Measurements from ENCODE around the gene COTL1.

The COTL1 gene

DNA sequence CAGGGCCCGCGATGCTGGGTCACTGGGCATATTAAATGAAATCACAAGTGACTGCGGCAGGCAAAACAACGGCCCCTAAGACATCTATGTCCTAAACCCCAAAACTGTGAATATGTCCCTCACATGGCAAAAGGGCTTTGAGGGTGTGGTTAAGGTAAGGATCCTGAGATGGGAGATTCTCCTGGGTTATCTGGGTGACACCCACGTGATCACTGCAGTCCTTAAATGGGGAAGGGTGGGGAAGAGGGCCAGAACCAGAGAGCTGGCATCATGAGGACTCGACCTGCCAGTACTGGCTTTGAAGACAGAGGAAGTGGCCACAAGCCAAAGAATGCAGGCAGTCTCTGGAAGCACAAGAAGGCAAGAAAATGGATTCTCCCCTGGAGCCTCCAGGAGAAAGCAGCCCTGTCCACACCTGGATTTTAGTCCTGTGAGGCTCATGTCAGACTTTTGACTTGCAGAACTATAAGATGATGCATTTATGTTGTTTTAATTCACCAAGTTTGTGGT, 12.5 kb downstream of the COTL1 start:
- Histone ChIP-seq H3K9ac (ENCODE audit: low read length) (no peak overlapping the region), H2BK5ac (ENCODE audit: low read depth, low read length, poor library complexity, severe bottlenecking) (no peak overlapping the region), H3K27me3 (ENCODE audit: control insufficient read depth in 1 of 2, insufficient read depth in 1 of 2, low read length in 2 of 2) (no peaks in the 10 kb centered on the region), H3K9me3 (ENCODE audit: control insufficient read depth, low read length) (no peaks in the 10 kb centered on the region), H2AFZ (ENCODE audit: low read depth, low read length) (no peak overlapping the region), H3K18ac (ENCODE audit: low read depth in 1 of 2, low read length in 2 of 2) (peak overlapping the region in 1 of 2 experiments; percentile 46), H3K4ac (ENCODE audit: low read depth in 1 of 2, low read length in 2 of 2) (no peak overlapping the region), H3K4me1 (ENCODE audit: control insufficient read depth, insufficient read depth, low read depth, low read length) (peaks cover 37% of the 10 kb centered on the region), H2BK15ac (ENCODE audit: low read depth, poor library complexity, severe bottlenecking) (no peak overlapping the region), H3K14ac (ENCODE audit: low read length in 2 of 2) (no peak overlapping the region), H3K36me3 (ENCODE audit: control insufficient read depth in 1 of 2, insufficient read depth in 2 of 2, low read depth in 1 of 2, low read length in 2 of 2) (peaks cover 31 to 50% of the 10 kb centered on the region in 2 experiments), H3K23ac (ENCODE audit: low read length in 2 of 2) (no peak overlapping the region), H3K4me3 (ENCODE audit: insufficient read depth in 1 of 2, low read depth in 1 of 2, low read length in 2 of 2) (no peak overlapping the region), H2BK120ac (ENCODE audit: low read depth, low read length) (no peak overlapping the region), H4K8ac (ENCODE audit: low read length) (no peak overlapping the region), H4K91ac (ENCODE audit: low read length) (no peak overlapping the region), H3K27ac (ENCODE audit: low read length, poor library complexity, severe bottlenecking) (no peak overlapping the region), H2AK5ac (ENCODE audit: low read length, severe bottlenecking) (no peak overlapping the region), H3K4me2 (ENCODE audit: low read length, poor library complexity, severe bottlenecking) (no peak overlapping the region), H2BK12ac (ENCODE audit: low read length in 2 of 2) (peak overlapping the region in 1 of 2 experiments; percentile 34), H3K79me1 (replicated peaks; ENCODE audit: low read length, poor library complexity, severe bottlenecking) (peaks cover 10% of the 10 kb centered on the region)
- WGBS: 96% methylated on average over 5 of the region's 6 CpGs
- DNase-seq: no peak

GRCh38 chr16:84604477-84605013, 13.3 kb downstream of the COTL1 start:
- H3K27ac ChIP-seq (ENCODE audit: low read length, poor library complexity, severe bottlenecking): peak overlapping the region; percentile 22
- WGBS: 60% methylated on average over 9 of the region's 9 CpGs
- no peaks in the 10 kb centered on the region for H3K27me3 ChIP-seq (ENCODE audit: control insufficient read depth in 1 of 2, insufficient read depth in 1 of 2, low read length in 2 of 2)
- no peak overlapping the region for H2BK15ac ChIP-seq (ENCODE audit: low read depth, poor library complexity, severe bottlenecking)
- peaks cover 9% of the 10 kb centered on the region for H3K79me1 ChIP-seq (replicated peaks; ENCODE audit: low read length, poor library complexity, severe bottlenecking)
- H2BK120ac ChIP-seq (ENCODE audit: low read depth, low read length): no peak overlapping the region
- H3K4ac ChIP-seq (ENCODE audit: low read depth in 1 of 2, low read length in 2 of 2): peak overlapping the region; percentile 20 to 42
- H3K18ac ChIP-seq (ENCODE audit: low read depth in 1 of 2, low read length in 2 of 2): peak overlapping the region; percentile 46 to 54
- H3K23ac ChIP-seq (ENCODE audit: low read length in 2 of 2): no peak overlapping the region
- DNase-seq: no peak
- H3K4me2 ChIP-seq (ENCODE audit: low read length, poor library complexity, severe bottlenecking): peak overlapping the region; percentile 2
- no peak overlapping the region for H2AFZ ChIP-seq (ENCODE audit: low read depth, low read length)
- no peak overlapping the region for H4K91ac ChIP-seq (ENCODE audit: low read length)
- no peak overlapping the region for H3K14ac ChIP-seq (ENCODE audit: low read length in 2 of 2)
- H3K4me1 ChIP-seq (ENCODE audit: control insufficient read depth, insufficient read depth, low read depth, low read length): peaks cover 41% of the 10 kb centered on the region
- H2BK12ac ChIP-seq (ENCODE audit: low read length in 2 of 2): peak overlapping the region; percentile 52 to 59
- no peak overlapping the region for H3K9ac ChIP-seq (ENCODE audit: low read length)
- no peak overlapping the region for H2AK5ac ChIP-seq (ENCODE audit: low read length, severe bottlenecking)
- peaks cover 31 to 45% of the 10 kb centered on the region in 2 experiments for H3K36me3 ChIP-seq (ENCODE audit: control insufficient read depth in 1 of 2, insufficient read depth in 2 of 2, low read depth in 1 of 2, low read length in 2 of 2)
- no peak overlapping the region for H2BK5ac ChIP-seq (ENCODE audit: low read depth, low read length, poor library complexity, severe bottlenecking)
- H3K9me3 ChIP-seq (ENCODE audit: control insufficient read depth, low read length): no peaks in the 10 kb centered on the region
- H3K4me3 ChIP-seq (ENCODE audit: insufficient read depth in 1 of 2, low read depth in 1 of 2, low read length in 2 of 2): no peak overlapping the region
- H4K8ac ChIP-seq (ENCODE audit: low read length): peak overlapping the region; percentile 42

- Histone ChIP-seq H3K79me1 (replicated peaks; ENCODE audit: low read length, poor library complexity, severe bottlenecking) (peaks cover 9% of the 10 kb centered on the region), H2BK5ac (ENCODE audit: low read depth, low read length, poor library complexity, severe bottlenecking) (no peak overlapping the region), H3K9me3 (ENCODE audit: control insufficient read depth, low read length) (no peaks in the 10 kb centered on the region), H4K8ac (ENCODE audit: low read length) (no peak overlapping the region), H2BK120ac (ENCODE audit: low read depth, low read length) (peak overlapping the region; percentile 95), H3K9ac (ENCODE audit: low read length) (no peak overlapping the region), H3K4ac (ENCODE audit: low read depth in 1 of 2, low read length in 2 of 2) (no peak overlapping the region), H2BK12ac (ENCODE audit: low read length in 2 of 2) (no peak overlapping the region), H3K14ac (ENCODE audit: low read length in 2 of 2) (no peak overlapping the region), H3K4me3 (ENCODE audit: insufficient read depth in 1 of 2, low read depth in 1 of 2, low read length in 2 of 2) (no peak overlapping the region), H2AK5ac (ENCODE audit: low read length, severe bottlenecking) (no peak overlapping the region), H3K27ac (ENCODE audit: low read length, poor library complexity, severe bottlenecking) (no peak overlapping the region), H3K4me2 (ENCODE audit: low read length, poor library complexity, severe bottlenecking) (no peak overlapping the region), H3K18ac (ENCODE audit: low read depth in 1 of 2, low read length in 2 of 2) (peak overlapping the region in 1 of 2 experiments; percentile 94), H3K4me1 (ENCODE audit: control insufficient read depth, insufficient read depth, low read depth, low read length) (peaks cover 44% of the 10 kb centered on the region), H4K91ac (ENCODE audit: low read length) (peak overlapping the region; percentile 36), H2BK15ac (ENCODE audit: low read depth, poor library complexity, severe bottlenecking) (peak overlapping the region; percentile 31), H3K27me3 (ENCODE audit: control insufficient read depth in 1 of 2, insufficient read depth in 1 of 2, low read length in 2 of 2) (no peaks in the 10 kb centered on the region), H2AFZ (ENCODE audit: low read depth, low read length) (no peak overlapping the region), H3K36me3 (ENCODE audit: control insufficient read depth in 1 of 2, insufficient read depth in 2 of 2, low read depth in 1 of 2, low read length in 2 of 2) (peaks cover 27 to 39% of the 10 kb centered on the region in 2 experiments), H3K23ac (ENCODE audit: low read length in 2 of 2) (no peak overlapping the region)
- 93% methylated on average over 10 of the region's 10 CpGs for WGBS
- no peak for DNase-seq
Observed at GRCh38 chr16:84603940-84604339, 13.9 kb downstream of the COTL1 start.

DNA sequence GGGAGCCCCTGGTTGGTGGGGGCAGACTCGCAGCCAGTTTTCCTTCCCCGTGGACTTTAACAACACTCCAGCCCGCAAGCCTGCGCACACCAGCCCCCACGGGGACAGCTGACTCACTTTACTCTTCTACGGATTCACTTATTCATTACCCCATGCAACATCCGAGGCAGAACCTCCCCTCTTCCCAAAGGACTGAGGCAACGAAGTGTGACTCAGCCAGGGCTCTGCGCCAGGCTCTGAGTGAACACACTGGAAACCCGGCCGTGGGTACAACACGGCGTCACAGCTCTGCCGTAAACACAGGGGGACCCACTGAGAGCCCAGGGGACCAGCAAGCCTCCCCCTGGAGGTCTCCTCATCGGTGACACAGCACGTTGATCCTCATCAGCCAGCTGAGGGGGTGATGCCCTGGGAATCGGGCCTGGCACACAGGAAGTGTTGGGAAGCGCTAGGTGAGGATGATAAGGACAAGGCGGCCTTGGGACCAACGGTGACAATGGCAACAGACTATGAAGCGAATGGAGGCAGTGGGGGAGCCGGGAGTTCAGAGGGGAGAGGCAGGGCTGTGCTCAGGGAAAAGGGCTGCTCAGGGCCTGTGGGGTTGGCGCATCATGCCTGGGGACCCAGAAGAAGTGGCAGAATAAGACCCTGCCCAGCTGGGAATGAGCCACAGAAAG, 14.6 kb downstream of the COTL1 start:
- Histone ChIP-seq H2BK12ac (ENCODE audit: low read length in 2 of 2) (peak overlapping the region; percentile 69 to 81), H3K18ac (ENCODE audit: low read depth in 1 of 2, low read length in 2 of 2) (peak overlapping the region; percentile 89 to 94), H3K79me1 (replicated peaks; ENCODE audit: low read length, poor library complexity, severe bottlenecking) (peaks cover 9% of the 10 kb centered on the region), H3K27ac (ENCODE audit: low read length, poor library complexity, severe bottlenecking) (peak overlapping the region; percentile 96), H2BK120ac (ENCODE audit: low read depth, low read length) (peak overlapping the region; percentile 95), H2BK5ac (ENCODE audit: low read depth, low read length, poor library complexity, severe bottlenecking) (peak overlapping the region; percentile 66), H2AK5ac (ENCODE audit: low read length, severe bottlenecking) (peak overlapping the region; percentile 78), H2AFZ (ENCODE audit: low read depth, low read length) (no peak overlapping the region), H4K91ac (ENCODE audit: low read length) (peak overlapping the region; percentile 87), H3K23ac (ENCODE audit: low read length in 2 of 2) (peak overlapping the region in 1 of 2 experiments; percentile 29), H3K4me2 (ENCODE audit: low read length, poor library complexity, severe bottlenecking) (peak overlapping the region; percentile 64), H3K4me1 (ENCODE audit: control insufficient read depth, insufficient read depth, low read depth, low read length) (peaks cover 50% of the 10 kb centered on the region), H3K36me3 (ENCODE audit: control insufficient read depth in 1 of 2, insufficient read depth in 2 of 2, low read depth in 1 of 2, low read length in 2 of 2) (peaks cover 27 to 34% of the 10 kb centered on the region in 2 experiments), H4K8ac (ENCODE audit: low read length) (peak overlapping the region; percentile 93), H2BK15ac (ENCODE audit: low read depth, poor library complexity, severe bottlenecking) (peak overlapping the region; percentile 31), H3K14ac (ENCODE audit: low read length in 2 of 2) (peak overlapping the region in 1 of 2 experiments; percentile 45), H3K27me3 (ENCODE audit: control insufficient read depth in 1 of 2, insufficient read depth in 1 of 2, low read length in 2 of 2) (no peaks in the 10 kb centered on the region), H3K9me3 (ENCODE audit: control insufficient read depth, low read length) (no peaks in the 10 kb centered on the region), H3K4me3 (ENCODE audit: insufficient read depth in 1 of 2, low read depth in 1 of 2, low read length in 2 of 2) (peak overlapping the region in 1 of 2 experiments; percentile 64), H3K9ac (ENCODE audit: low read length) (peak overlapping the region; percentile 85), H3K4ac (ENCODE audit: low read depth in 1 of 2, low read length in 2 of 2) (peak overlapping the region; percentile 69 to 97)
- peak; percentile 99 for DNase-seq
- WGBS: 22% methylated on average over 23 of the region's 23 CpGs

Measured in mesenchymal stem cell (in vitro differentiated cells and primary cell).